ENCODE data around the gene CLIP1. TPM values are rescaled to one million over a fixed set of nuclear protein-coding genes. Genes with fewer than 3 reads are reported as not detected.
"Not testable (repeated sequence)": the region's sequence is repeated elsewhere in the genome, so short reads cannot be mapped to it uniquely, and the experiment has no call there.

CLIP1 gene
- total and polyA plus RNA-seq, 2 experiments from 2014 or later: 61.7 to 74.5 TPM

GRCh38 chr12:122437656-122438121 lies 15.2 kb upstream of the CLIP1 start:
- Histone ChIP-seq H3K36me3 (ENCODE audit: low read depth) (no peaks in the 10 kb centered on the region), H4K20me1 (ENCODE audit: insufficient read depth) (no peaks in the 10 kb centered on the region), H3K27me3 (replicated peaks; ENCODE audit: insufficient read depth) (no peaks in the 10 kb centered on the region), H3K9me3 (ENCODE audit: low read depth) (no peaks in the 10 kb centered on the region), H3K79me2 (ENCODE audit: insufficient read depth) (no peaks in the 10 kb centered on the region), H3F3A (ENCODE audit: insufficient read depth) (no peaks in the 10 kb centered on the region), H3K9me2 (ENCODE audit: insufficient read depth) (no peaks in the 10 kb centered on the region), H3K9ac (peak overlapping the region; percentile 29; the same call in 1 of the 2 replicates), H3K4me2 (ENCODE audit: unreplicated experiment) (peak overlapping the region; percentile 73), H2AFZ (peak overlapping the region; percentile 81), H3K4me1 (ENCODE audit: insufficient read depth) (peaks cover 9% of the 10 kb centered on the region), H3K27ac (peak overlapping the region; percentile 45), H3K4me3 (peak overlapping the region; percentile 51)
- DNase-seq: peak; percentile 94
- TF ChIP-seq EZH2phosphoT487 (IDR thresholded peaks at IDR 0.05; ENCODE audit: insufficient read depth, low read depth): no peak
- no peak for TF ChIP-seq EZH2 (IDR thresholded peaks at IDR 0.05; ENCODE audit: insufficient read depth, poor library complexity, severe bottlenecking)
- WGBS, 2 experiments (ENCODE audit: low coverage in 1 of 2, low lambda C conversion rate in 2 of 2, missing lambda C conversion rate in 2 of 2): 0 to 4% methylated on average over 8 of the region's 8 CpGs
- in situ Hi-C loops (cut with MboI): no loop called here

- H3K4me3 ChIP-seq: no peak overlapping the region
- H3K27me3 ChIP-seq (replicated peaks; ENCODE audit: insufficient read depth): no peaks in the 10 kb centered on the region
- in situ Hi-C loops (cut with MboI): no loop called here
- H4K20me1 ChIP-seq (ENCODE audit: insufficient read depth): no peaks in the 10 kb centered on the region
- H3F3A ChIP-seq (ENCODE audit: insufficient read depth): no peaks in the 10 kb centered on the region
- WGBS, 2 experiments (ENCODE audit: low coverage in 1 of 2, low lambda C conversion rate in 2 of 2, missing lambda C conversion rate in 2 of 2): 94 to 95% methylated on average over 4 of the region's 4 CpGs
- no peaks in the 10 kb centered on the region for H3K79me2 ChIP-seq (ENCODE audit: insufficient read depth)
- no peak overlapping the region for H3K4me2 ChIP-seq (ENCODE audit: unreplicated experiment)
- no peak overlapping the region for H2AFZ ChIP-seq
- H3K9ac ChIP-seq: no peak overlapping the region
- peaks cover 9% of the 10 kb centered on the region for H3K4me1 ChIP-seq (ENCODE audit: insufficient read depth)
- H3K27ac ChIP-seq: no peak overlapping the region
- no peaks in the 10 kb centered on the region for H3K9me2 ChIP-seq (ENCODE audit: insufficient read depth)
- no peak for DNase-seq
- TF ChIP-seq EZH2phosphoT487 (IDR thresholded peaks at IDR 0.05; ENCODE audit: insufficient read depth, low read depth) (no peak), EZH2 (IDR thresholded peaks at IDR 0.05; ENCODE audit: insufficient read depth, poor library complexity, severe bottlenecking) (no peak)
- no peaks in the 10 kb centered on the region for H3K9me3 ChIP-seq (ENCODE audit: low read depth)
- H3K36me3 ChIP-seq (ENCODE audit: low read depth): no peaks in the 10 kb centered on the region
Measured at GRCh38 chr12:122435186-122435585, 12.7 kb upstream of the CLIP1 start.

GRCh38 chr12:122429043-122429442 lies 6.6 kb upstream of the CLIP1 start:
- DNase-seq; H3K4me3 ChIP-seq; H3F3A ChIP-seq (ENCODE audit: insufficient read depth); H3K27ac ChIP-seq; H3K4me2 ChIP-seq (ENCODE audit: unreplicated experiment); H2AFZ ChIP-seq; H3K36me3 ChIP-seq (ENCODE audit: low read depth); H3K9me2 ChIP-seq (ENCODE audit: insufficient read depth); H4K20me1 ChIP-seq (ENCODE audit: insufficient read depth); H3K9me3 ChIP-seq (ENCODE audit: low read depth); H3K9ac ChIP-seq; H3K4me1 ChIP-seq (ENCODE audit: insufficient read depth); H3K27me3 ChIP-seq (replicated peaks; ENCODE audit: insufficient read depth); H3K79me2 ChIP-seq (ENCODE audit: insufficient read depth); in situ Hi-C loops (cut with MboI): not testable (repeated sequence)
- 91 to 97% methylated on average over 5 of the region's 5 CpGs for WGBS, 2 experiments (ENCODE audit: low coverage in 1 of 2, low lambda C conversion rate in 2 of 2, missing lambda C conversion rate in 2 of 2)

GRCh38 chr12:122427403-122427802 lies 4.9 kb upstream of the CLIP1 start:
- DNase-seq: no peak
- in situ Hi-C loops (cut with MboI): no loop called here
- H3K27ac ChIP-seq: no peak overlapping the region
- no peaks in the 10 kb centered on the region for H3K79me2 ChIP-seq (ENCODE audit: insufficient read depth)
- H3K4me3 ChIP-seq: no peak overlapping the region
- no peak overlapping the region for H2AFZ ChIP-seq
- peaks cover 5% of the 10 kb centered on the region; the same call in 1 of the 2 replicates for H3K4me1 ChIP-seq (ENCODE audit: insufficient read depth)
- H3F3A ChIP-seq (ENCODE audit: insufficient read depth): peaks cover 5% of the 10 kb centered on the region; the same call in 1 of the 2 replicates
- H3K27me3 ChIP-seq (replicated peaks; ENCODE audit: insufficient read depth): no peaks in the 10 kb centered on the region
- H3K9me3 ChIP-seq (ENCODE audit: low read depth): no peaks in the 10 kb centered on the region
- no peaks in the 10 kb centered on the region for H3K9me2 ChIP-seq (ENCODE audit: insufficient read depth)
- H3K36me3 ChIP-seq (ENCODE audit: low read depth): no peaks in the 10 kb centered on the region
- no peaks in the 10 kb centered on the region for H4K20me1 ChIP-seq (ENCODE audit: insufficient read depth)
- no peak for TF ChIP-seq EZH2phosphoT487 (IDR thresholded peaks at IDR 0.05; ENCODE audit: insufficient read depth, low read depth)
- TF ChIP-seq EZH2 (IDR thresholded peaks at IDR 0.05; ENCODE audit: insufficient read depth, poor library complexity, severe bottlenecking): no peak
- no peak overlapping the region for H3K9ac ChIP-seq
- H3K4me2 ChIP-seq (ENCODE audit: unreplicated experiment): no peak overlapping the region
- 93 to 94% methylated on average over 9 of the region's 9 CpGs for WGBS, 2 experiments (ENCODE audit: low coverage in 1 of 2, low lambda C conversion rate in 2 of 2, missing lambda C conversion rate in 2 of 2)
